Stimulated activated naive CD8-positive, alpha-beta T cell treated with anti-CD3 and anti-CD28 coated beads, Interleukin-15, amount 100 ng/mL, for 72 hours (primary cell): ENCODE results near the gene CMYA5.

Experiments
- ATAC-seq: fragments of 150-1000 bp; cut with Tn5 transposase; 2 replicates; pipeline ENCODE4 v1.10.0; 2021; ENCODE audit warnings: mild to moderate bottlenecking, moderate library complexity
- DNase-seq, 2 donors: peaks; one replicate each; pipeline ENCODE4 v3.0.0; 2021 to 2022
- H3K27ac Mint-ChIP-seq, 2 donors: one replicate each; pipeline ENCODE4 v1.8.0; 2022; ENCODE audit warnings: mild to moderate bottlenecking in 2 of 2, mixed read lengths in 2 of 2, moderate library complexity in 2 of 2
- H3K27me3 Mint-ChIP-seq: one replicate; pipeline ENCODE4 v1.8.0; 2022; ENCODE audit warnings: mixed read lengths
- H3K4me1 Mint-ChIP-seq: one replicate; pipeline ENCODE4 v1.8.0; 2022; ENCODE audit warnings: mild to moderate bottlenecking, mixed read lengths
- H3K4me3 Mint-ChIP-seq, 2 donors: one replicate each; pipeline ENCODE4 v1.8.0; 2022; ENCODE audit warnings: mild to moderate bottlenecking in 2 of 2, mixed read lengths in 2 of 2, moderate library complexity in 1 of 2
- H3K9me3 Mint-ChIP-seq, 2 donors: one replicate each; pipeline ENCODE4 v1.8.0; 2022; ENCODE audit warnings: mixed read lengths in 2 of 2

The CMYA5 gene

DNA sequence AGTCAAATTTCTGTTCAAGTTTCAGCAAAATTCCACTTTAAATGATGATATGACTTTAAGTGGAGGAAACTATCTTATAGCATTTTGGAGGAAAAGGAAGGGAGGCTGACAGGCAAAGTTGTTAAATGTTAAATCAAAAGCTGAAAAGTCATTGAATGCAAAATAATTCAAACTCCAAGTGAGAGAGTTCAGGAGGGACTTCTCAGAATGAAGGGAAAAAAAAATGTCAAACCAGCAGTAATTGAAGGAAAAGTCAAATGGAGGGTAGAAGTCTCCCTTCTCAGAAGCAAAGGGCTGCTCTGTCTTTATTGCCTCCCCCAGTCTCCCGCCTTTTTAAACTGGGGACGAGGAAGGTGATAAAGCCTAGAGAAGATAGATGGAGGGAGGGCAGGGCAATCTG is 134.8 kb downstream of the CMYA5 start:
- ATAC-seq (no peak), DNase-seq (no peak)
- Mint-ChIP-seq H3K27me3 (peaks cover 16% of the 10 kb centered on the region), H3K4me1 (no peaks in the 10 kb centered on the region), H3K9me3 (peaks cover 3 to 13% of the 10 kb centered on the region in 2 donors), H3K27ac (no peak overlapping the region), H3K4me3 (no peak overlapping the region)

DNA sequence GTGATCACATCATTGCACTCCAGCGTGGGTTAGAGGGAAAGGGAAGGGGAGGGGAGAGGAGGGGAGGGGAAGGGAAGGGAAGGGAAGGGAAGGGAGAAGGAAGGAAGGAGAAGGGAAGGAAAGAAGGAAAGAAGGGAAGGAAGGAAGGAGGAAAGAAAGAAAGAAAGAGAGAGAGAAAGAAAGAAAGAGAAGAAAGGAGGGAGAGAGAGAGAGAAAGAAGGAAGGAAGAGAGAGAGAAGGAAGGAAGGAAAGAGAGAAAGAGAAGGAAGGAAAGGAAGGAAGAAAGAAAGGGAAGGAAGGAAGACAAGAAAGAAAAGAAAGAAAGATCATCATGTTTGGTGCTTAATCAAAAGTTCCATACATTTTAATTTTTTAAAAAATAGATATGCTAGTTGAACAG is 136.2 kb downstream of the CMYA5 start:
- Mint-ChIP-seq H3K9me3 (peaks cover 2 to 3% of the 10 kb centered on the region in 2 donors), H3K27ac (no peak overlapping the region), H3K27me3 (peaks cover 27% of the 10 kb centered on the region), H3K4me1 (no peaks in the 10 kb centered on the region), H3K4me3 (no peak overlapping the region)
- ATAC-seq = no peak
- no peak for DNase-seq

DNA sequence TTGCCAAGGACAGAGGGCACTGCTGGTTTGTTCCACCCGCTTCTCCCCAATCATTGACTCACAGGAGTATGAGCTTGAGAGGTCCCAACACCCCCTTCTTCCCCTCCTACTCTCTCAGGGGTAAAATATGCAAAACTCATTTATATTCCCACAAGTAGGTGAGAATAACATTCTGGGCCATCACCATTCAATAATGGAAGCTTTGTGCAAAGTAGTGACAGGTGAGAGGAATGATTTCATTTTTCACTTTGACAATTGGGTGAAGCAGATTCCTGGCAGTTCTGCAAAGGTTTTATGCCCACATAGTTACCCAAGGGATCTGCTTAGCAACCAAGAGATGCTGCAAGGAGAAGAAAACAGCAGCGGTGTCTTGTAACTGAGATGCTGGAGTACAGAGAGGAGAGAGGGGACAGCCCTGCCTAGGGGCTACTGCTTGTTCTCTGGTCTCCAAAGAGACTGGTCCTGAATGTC is 137.6 kb downstream of the CMYA5 start:
- H3K4me3 Mint-ChIP-seq = no peak overlapping the region
- H3K9me3 Mint-ChIP-seq = no peaks in the 10 kb centered on the region
- DNase-seq (no peak), ATAC-seq (no peak)
- H3K27ac Mint-ChIP-seq = no peak overlapping the region
- peaks cover 27% of the 10 kb centered on the region for H3K27me3 Mint-ChIP-seq
- H3K4me1 Mint-ChIP-seq = peaks cover 6% of the 10 kb centered on the region

DNA sequence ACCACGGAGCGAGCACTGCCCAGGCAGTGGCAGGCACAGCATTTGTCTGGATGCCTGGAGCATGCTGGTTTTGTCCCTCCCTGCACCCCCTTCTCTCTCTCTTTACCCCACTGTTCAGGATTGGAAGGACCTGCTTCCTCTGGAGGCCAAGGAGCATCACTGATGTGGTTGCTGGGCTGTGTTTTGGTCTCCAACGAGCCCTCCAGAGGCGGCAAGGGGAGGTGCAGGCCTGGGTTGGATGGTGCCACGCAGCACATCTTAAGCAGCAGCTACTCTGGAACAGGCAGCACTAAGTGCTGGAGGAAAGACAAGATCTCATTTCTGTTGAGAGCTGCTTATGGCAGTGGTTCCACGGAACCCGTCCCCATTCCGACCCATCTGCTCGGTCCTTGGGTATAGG is 139.6 kb downstream of the CMYA5 start:
- no peaks in the 10 kb centered on the region for H3K9me3 Mint-ChIP-seq
- peak; percentile 69 for ATAC-seq
- peaks cover 23% of the 10 kb centered on the region for H3K27me3 Mint-ChIP-seq
- H3K4me3 Mint-ChIP-seq = no peak overlapping the region
- H3K27ac Mint-ChIP-seq = no peak overlapping the region
- peaks cover 6% of the 10 kb centered on the region for H3K4me1 Mint-ChIP-seq
- no peak for DNase-seq

GRCh38 chr5:79831381-79832309 is 142.0 kb downstream of the CMYA5 start:
- Mint-ChIP-seq H3K9me3 (no peaks in the 10 kb centered on the region), H3K4me3 (no peak overlapping the region), H3K27ac (no peak overlapping the region), H3K27me3 (peaks cover 18% of the 10 kb centered on the region), H3K4me1 (peaks cover 6% of the 10 kb centered on the region)
- DNase-seq (no peak), ATAC-seq (no peak)

GRCh38 chr5:79832911-79833310 is 143.3 kb downstream of the CMYA5 start:
- peaks cover 18% of the 10 kb centered on the region for H3K27me3 Mint-ChIP-seq
- peak overlapping the region in 1 of 2 donors; percentile 54 for H3K27ac Mint-ChIP-seq
- peaks cover 6% of the 10 kb centered on the region for H3K4me1 Mint-ChIP-seq
- no peaks in the 10 kb centered on the region for H3K9me3 Mint-ChIP-seq
- H3K4me3 Mint-ChIP-seq = no peak overlapping the region
- ATAC-seq = no peak
- no peak for DNase-seq

DNA sequence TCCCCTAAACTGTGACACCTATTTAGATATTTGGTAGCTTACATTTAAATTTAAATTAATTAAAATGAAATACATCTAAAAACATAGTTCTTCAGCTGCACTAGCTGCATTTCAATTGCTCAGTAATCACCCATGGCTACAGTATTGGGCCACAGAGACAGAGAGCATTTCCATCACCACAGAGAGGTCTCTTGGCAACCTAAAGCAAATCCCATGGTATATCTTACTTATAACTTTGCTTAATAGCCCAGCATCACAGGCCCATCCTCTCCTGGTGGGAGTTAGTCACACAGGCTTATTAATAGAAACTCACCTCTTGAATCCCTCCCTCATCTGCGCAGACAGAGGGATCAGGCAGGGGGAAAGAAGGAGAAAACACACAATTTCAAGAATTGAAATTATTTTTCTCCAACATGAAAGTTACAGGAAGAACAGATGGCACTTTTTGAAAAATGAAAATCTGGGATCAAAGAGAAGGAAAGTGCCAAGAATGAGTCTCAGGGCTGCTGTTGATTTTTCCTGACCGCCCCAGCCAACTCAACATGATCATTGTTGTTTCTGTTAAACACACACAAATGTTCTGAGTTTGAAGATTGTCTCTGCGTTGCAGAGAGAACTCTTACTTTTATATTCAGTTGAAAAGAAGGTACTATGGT is 144.6 kb downstream of the CMYA5 start:
- Mint-ChIP-seq H3K9me3 (no peaks in the 10 kb centered on the region), H3K4me1 (peaks cover 6% of the 10 kb centered on the region), H3K27me3 (peaks cover 13% of the 10 kb centered on the region), H3K27ac (no peak overlapping the region), H3K4me3 (no peak overlapping the region)
- ATAC-seq = no peak
- no peak for DNase-seq

GRCh38 chr5:79834754-79835714 is 145.4 kb downstream of the CMYA5 start:
- no peak overlapping the region for H3K27ac Mint-ChIP-seq
- no peak overlapping the region for H3K4me3 Mint-ChIP-seq
- DNase-seq (no peak), ATAC-seq (no peak)
- H3K27me3 Mint-ChIP-seq = peaks cover 5% of the 10 kb centered on the region
- H3K9me3 Mint-ChIP-seq = no peaks in the 10 kb centered on the region
- H3K4me1 Mint-ChIP-seq = peaks cover 6% of the 10 kb centered on the region

- H3K9me3 Mint-ChIP-seq = no peaks in the 10 kb centered on the region
- H3K27me3 Mint-ChIP-seq = peaks cover 8% of the 10 kb centered on the region
- no peak for DNase-seq
- no peak overlapping the region for H3K4me3 Mint-ChIP-seq
- H3K4me1 Mint-ChIP-seq = no peaks in the 10 kb centered on the region
- no peak overlapping the region for H3K27ac Mint-ChIP-seq
- no peak for ATAC-seq
Measured at GRCh38 chr5:79837761-79838551, 148.3 kb downstream of the CMYA5 start.

DNA sequence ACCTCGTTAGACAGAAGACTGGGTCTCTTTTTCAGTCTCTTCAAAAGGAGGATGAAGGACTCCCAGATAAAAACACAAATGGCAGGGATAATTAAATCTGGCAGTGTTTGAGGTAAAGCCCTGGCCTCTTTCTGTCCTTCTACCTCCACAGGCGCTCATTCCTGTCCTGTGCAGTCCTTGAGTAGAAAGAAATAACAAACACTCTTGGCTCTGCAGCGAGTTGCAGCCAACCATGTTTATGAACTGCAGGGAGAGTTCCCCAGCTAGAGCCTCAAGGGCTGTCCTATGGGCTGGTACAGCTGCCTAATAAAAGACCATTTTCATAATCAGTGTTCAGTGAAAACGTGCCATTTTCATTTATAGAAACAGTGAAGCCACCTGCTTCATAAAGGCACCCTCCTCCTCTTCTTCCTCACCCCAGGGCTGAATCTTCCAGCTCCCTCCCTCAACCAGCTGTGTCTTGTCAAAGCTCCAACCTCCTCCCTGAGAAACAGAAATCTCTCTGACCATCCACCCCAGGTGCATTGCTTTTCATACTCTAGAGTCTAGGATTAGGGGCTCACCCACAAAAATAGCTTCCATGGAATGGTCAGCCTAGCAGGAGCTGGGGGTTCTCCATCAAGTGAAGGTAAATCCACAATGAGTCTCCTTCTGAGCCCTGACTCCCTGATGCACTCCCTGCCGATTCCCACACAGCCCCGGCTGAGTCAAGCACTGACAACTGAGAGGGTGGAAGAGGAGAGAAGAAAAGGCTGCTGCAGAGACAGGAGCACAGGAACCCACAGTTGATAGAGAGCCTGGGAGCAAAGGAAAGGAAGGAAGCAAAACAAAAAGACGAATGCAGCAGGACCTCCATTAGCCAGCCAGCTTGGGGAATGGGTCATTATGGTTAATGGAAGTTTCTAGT is 150.7 kb downstream of the CMYA5 start:
- ATAC-seq (no peak), DNase-seq (no peak)
- peaks cover 3% of the 10 kb centered on the region for H3K4me1 Mint-ChIP-seq
- H3K9me3 Mint-ChIP-seq = no peaks in the 10 kb centered on the region
- H3K27me3 Mint-ChIP-seq = peaks cover 8% of the 10 kb centered on the region
- no peak overlapping the region for H3K4me3 Mint-ChIP-seq
- peak overlapping the region; percentile 1 to 23 for H3K27ac Mint-ChIP-seq

GRCh38 chr5:79841172-79841571 is 151.5 kb downstream of the CMYA5 start:
- H3K4me1 Mint-ChIP-seq = peaks cover 11% of the 10 kb centered on the region
- H3K27me3 Mint-ChIP-seq = peaks cover 8% of the 10 kb centered on the region
- ATAC-seq = no peak
- DNase-seq = no peak
- H3K27ac Mint-ChIP-seq = no peak overlapping the region
- no peak overlapping the region for H3K4me3 Mint-ChIP-seq
- no peaks in the 10 kb centered on the region for H3K9me3 Mint-ChIP-seq

DNA sequence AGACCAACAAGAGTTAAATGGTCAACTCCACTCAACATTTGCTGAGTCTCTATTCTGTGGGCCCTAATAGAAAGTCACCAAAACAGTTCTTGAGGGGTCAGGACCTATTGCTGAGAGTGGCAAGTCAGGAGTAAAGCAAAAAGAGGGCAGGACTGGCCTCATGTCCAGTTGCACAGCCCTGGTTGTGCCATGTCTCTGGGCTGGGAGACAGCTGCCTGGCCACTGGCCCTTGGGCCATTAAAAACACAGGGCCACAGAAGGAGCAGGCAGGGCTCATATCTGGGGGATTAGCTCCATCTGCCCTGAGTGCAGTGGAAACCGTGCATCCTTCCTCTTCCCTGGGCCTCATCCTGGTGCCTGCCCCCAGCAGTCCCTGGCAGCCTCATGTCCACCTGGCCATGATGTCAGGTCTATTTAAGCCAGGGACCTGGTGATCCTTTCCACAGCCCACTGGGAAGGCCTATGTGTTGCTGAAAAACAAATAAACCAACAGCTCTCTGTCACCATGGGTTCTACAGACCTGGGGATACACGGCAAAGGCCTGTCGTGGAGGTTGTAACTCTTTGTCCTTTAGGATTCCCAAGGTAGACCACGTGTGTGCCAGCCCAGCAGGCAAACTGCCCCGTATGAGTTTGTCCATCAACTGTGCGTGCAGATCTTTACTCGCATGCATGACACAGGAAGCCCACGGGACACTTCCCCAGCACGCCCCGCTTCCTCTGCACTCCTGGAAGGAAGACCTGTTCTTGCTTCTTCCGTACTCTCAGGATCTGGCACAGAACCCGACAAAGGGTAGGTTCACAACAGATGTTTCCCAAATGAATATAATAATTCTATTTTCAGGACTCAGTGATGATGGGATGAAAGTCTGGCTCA is 152.6 kb downstream of the CMYA5 start:
- Mint-ChIP-seq H3K27me3 (peaks cover 9% of the 10 kb centered on the region), H3K4me3 (no peak overlapping the region), H3K4me1 (peaks cover 13% of the 10 kb centered on the region), H3K27ac (no peak overlapping the region), H3K9me3 (no peaks in the 10 kb centered on the region)
- DNase-seq (no peak), ATAC-seq (no peak)

GRCh38 chr5:79842991-79843390 is 153.4 kb downstream of the CMYA5 start:
- no peaks in the 10 kb centered on the region for H3K9me3 Mint-ChIP-seq
- H3K4me1 Mint-ChIP-seq = peaks cover 13% of the 10 kb centered on the region
- H3K4me3 Mint-ChIP-seq = no peak overlapping the region
- H3K27ac Mint-ChIP-seq = no peak overlapping the region
- H3K27me3 Mint-ChIP-seq = peaks cover 17% of the 10 kb centered on the region
- no peak for DNase-seq
- no peak for ATAC-seq
